Esophagus (tissue), 2 donors: ENCODE data around the gene LSM10. TPM values are rescaled to one million over a fixed set of nuclear protein-coding genes. Genes with fewer than 3 reads are reported as not detected.

Source experiments
- H3K27ac ChIP-seq, 2 donors: one replicate each; pipeline ENCODE4 v1.5.1; 2013; ENCODE audit warnings: low read depth in 2 of 2, mild to moderate bottlenecking in 2 of 2, inconsistent platforms in 1 of 2, low read length in 1 of 2, moderate library complexity in 1 of 2
- H3K27me3 ChIP-seq, 2 donors: one replicate each; pipeline ENCODE4 v1.6.1; 2013; ENCODE audit warnings: low read length in 2 of 2, control low read depth in 1 of 2, mild to moderate bottlenecking in 1 of 2; ENCODE audit not compliant: insufficient read depth in 2 of 2, control insufficient read depth in 1 of 2
- H3K36me3 ChIP-seq, 2 donors: one replicate each; pipeline ENCODE4 v1.6.1; 2013; ENCODE audit warnings: low read length in 1 of 2; ENCODE audit not compliant: control insufficient read depth in 2 of 2, insufficient read depth in 2 of 2
- H3K4me1 ChIP-seq, 2 donors: one replicate each; pipeline ENCODE4 v1.6.1; 2013; ENCODE audit warnings: low read length in 1 of 2; ENCODE audit not compliant: control insufficient read depth in 2 of 2, insufficient read depth in 2 of 2
- H3K4me3 ChIP-seq, 2 donors: one replicate each; pipeline ENCODE4 v1.5.1; 2013; ENCODE audit warnings: low read length in 2 of 2, mild to moderate bottlenecking in 2 of 2, low read depth in 1 of 2, moderate library complexity in 1 of 2
- H3K9me3 ChIP-seq, 2 donors: one replicate each; pipeline ENCODE4 v1.6.1; 2013; ENCODE audit warnings: mild to moderate bottlenecking in 2 of 2, low read depth in 1 of 2, low read length in 1 of 2, moderate library complexity in 1 of 2; ENCODE audit not compliant: control insufficient read depth in 2 of 2, insufficient read depth in 1 of 2
- WGBS, 2 donors: extraction: QIAGEN DNeasy Blood & Tissue Kit; methylation state at CpG; one replicate each; pipeline ENCODE4 v1.1.7; 2013; 5-methylcytosine and 5-hydroxymethylcytosine counted together
- polyA plus RNA-seq, 2 donors: library from polyadenylated mRNA; stranded (reverse); fragments of 200-250 nt; gene quantifications; one replicate each; pipeline ENCODE4 v1.2.3, GENCODE V29; 2013
- donor health status: healthy with polysubstance abuse.
- donor health status: Bipolar disorder and iron deficiency.

The LSM10 gene
- polyA plus RNA-seq, 2 donors, result 16.8 to 30.7 TPM

GRCh38 chr1:36433102-36433501 is 35.4 kb upstream of the LSM10 start:
- 37 to 56% methylated on average over 1 of the region's 1 CpG for WGBS, 2 donors
- Histone ChIP-seq H3K4me1 (no peaks in the 10 kb centered on the region), H3K9me3 (no peaks in the 10 kb centered on the region), H3K4me3 (no peak overlapping the region), H3K27ac (no peak overlapping the region), H3K27me3 (no peaks in the 10 kb centered on the region), H3K36me3 (peaks cover 0 to 3% of the 10 kb centered on the region in 2 donors)

DNA sequence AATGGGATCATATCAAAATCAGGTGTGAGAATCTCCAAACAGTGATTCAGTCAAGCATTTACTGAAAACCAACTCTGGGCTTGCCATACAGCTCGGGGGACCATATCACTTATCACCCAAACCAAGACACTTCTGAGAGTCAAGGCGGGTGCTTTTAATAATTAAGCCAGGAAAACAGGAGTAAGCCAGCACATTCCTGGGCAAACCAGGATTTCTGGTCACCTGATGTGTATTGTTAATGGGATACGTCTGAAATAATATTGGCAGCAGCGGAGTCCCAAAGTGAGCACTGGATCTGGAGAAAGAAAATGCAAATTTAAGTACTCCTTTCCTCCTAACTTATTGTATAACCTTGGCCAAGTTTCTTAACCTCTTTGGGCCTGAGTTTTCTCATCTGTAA is 34.9 kb upstream of the LSM10 start:
- Histone ChIP-seq H3K4me3 (no peak overlapping the region), H3K9me3 (no peaks in the 10 kb centered on the region), H3K4me1 (no peaks in the 10 kb centered on the region), H3K36me3 (peaks cover 0 to 3% of the 10 kb centered on the region in 2 donors), H3K27ac (no peak overlapping the region), H3K27me3 (no peaks in the 10 kb centered on the region)
- whole genome bisulfite sequencing, 2 donors, result 66 to 68% methylated on average over 4 of the region's 4 CpGs

DNA sequence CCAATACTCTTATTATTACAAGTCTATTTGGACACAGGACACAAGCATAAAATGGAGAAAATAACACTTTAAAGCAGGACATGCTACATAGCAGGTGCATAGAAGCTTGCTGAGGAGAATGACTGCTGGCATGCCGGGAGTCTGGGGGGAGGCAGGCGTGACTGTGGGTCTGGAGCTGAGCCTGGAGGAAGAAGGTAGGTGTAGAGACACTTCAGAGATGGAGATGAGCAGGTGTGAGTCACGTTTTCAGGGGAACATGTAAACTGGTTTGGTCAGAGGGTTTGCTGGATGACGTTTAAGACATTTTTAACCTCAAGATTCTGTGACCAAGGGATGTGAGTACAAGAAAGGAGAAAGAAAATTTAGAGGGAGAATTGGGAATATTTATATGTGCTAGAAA is 28.1 kb upstream of the LSM10 start:
- Histone ChIP-seq H3K4me3 (no peak overlapping the region), H3K27ac (no peak overlapping the region)
- WGBS, 2 donors, result 54 to 56% methylated on average over 4 of the region's 4 CpGs

GRCh38 chr1:36421649-36422048 is 23.9 kb upstream of the LSM10 start:
- H3K27ac ChIP-seq, result no peak overlapping the region
- 84 to 85% methylated on average over 7 of the region's 7 CpGs for WGBS, 2 donors
- H3K27me3 ChIP-seq, result no peaks in the 10 kb centered on the region
- peaks cover 0 to 3% of the 10 kb centered on the region in 2 donors for H3K4me1 ChIP-seq
- H3K4me3 ChIP-seq, result no peak overlapping the region
- no peaks in the 10 kb centered on the region for H3K9me3 ChIP-seq
- H3K36me3 ChIP-seq, result no peaks in the 10 kb centered on the region

More for the DNA sequence above, 28.1 kb upstream of the LSM10 start:
- H3K27me3 ChIP-seq, result no peaks in the 10 kb centered on the region
- H3K36me3 ChIP-seq, result no peaks in the 10 kb centered on the region
- peaks cover 0 to 3% of the 10 kb centered on the region in 2 donors for H3K4me1 ChIP-seq
- no peaks in the 10 kb centered on the region for H3K9me3 ChIP-seq

GRCh38 chr1:36420836-36421317 is 23.2 kb upstream of the LSM10 start:
- Histone ChIP-seq H3K36me3 (no peaks in the 10 kb centered on the region), H3K27ac (no peak overlapping the region), H3K9me3 (no peaks in the 10 kb centered on the region), H3K27me3 (no peaks in the 10 kb centered on the region), H3K4me1 (no peaks in the 10 kb centered on the region), H3K4me3 (no peak overlapping the region)
- WGBS, 2 donors, result 14 to 16% methylated on average over 13 of the region's 13 CpGs

GRCh38 chr1:36420409-36420808 is 22.7 kb upstream of the LSM10 start:
- Histone ChIP-seq H3K9me3 (no peaks in the 10 kb centered on the region), H3K36me3 (no peaks in the 10 kb centered on the region), H3K27me3 (no peaks in the 10 kb centered on the region), H3K27ac (no peak overlapping the region), H3K4me1 (no peaks in the 10 kb centered on the region), H3K4me3 (no peak overlapping the region)
- 42 to 48% methylated on average over 5 of the region's 5 CpGs for WGBS, 2 donors

- 81 to 92% methylated on average over 4 of the region's 4 CpGs for WGBS, 2 donors
- Histone ChIP-seq H3K36me3 (no peaks in the 10 kb centered on the region), H3K4me3 (no peak overlapping the region), H3K27me3 (no peaks in the 10 kb centered on the region), H3K4me1 (no peaks in the 10 kb centered on the region), H3K27ac (no peak overlapping the region), H3K9me3 (no peaks in the 10 kb centered on the region)
Measured at GRCh38 chr1:36419569-36419968, 21.9 kb upstream of the LSM10 start.

GRCh38 chr1:36419140-36419539 is 21.4 kb upstream of the LSM10 start:
- Histone ChIP-seq H3K27ac (no peak overlapping the region), H3K4me1 (no peaks in the 10 kb centered on the region), H3K36me3 (no peaks in the 10 kb centered on the region), H3K27me3 (no peaks in the 10 kb centered on the region), H3K9me3 (no peaks in the 10 kb centered on the region), H3K4me3 (no peak overlapping the region)
- WGBS, 2 donors, result 87 to 89% methylated on average over 3 of the region's 3 CpGs

DNA sequence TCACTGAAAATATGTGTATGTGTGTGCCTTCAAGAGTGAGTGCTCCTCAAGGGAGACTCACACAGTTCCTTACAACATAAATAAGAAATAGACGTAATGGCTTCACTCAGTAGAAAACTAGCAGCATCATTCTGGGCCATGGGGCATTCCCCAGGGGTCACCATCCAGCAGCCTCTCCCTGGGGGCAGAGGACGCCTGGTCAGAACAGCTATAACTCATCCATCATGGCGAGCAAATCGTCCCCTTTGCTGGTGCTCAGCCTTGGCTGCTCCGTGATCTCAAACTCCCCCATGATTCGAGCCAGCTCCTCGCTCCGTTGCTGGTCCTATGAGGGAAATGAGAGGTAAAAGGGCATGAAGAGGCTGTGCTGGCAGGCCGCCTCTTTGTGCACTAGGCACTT is 20.2 kb upstream of the LSM10 start:
- H3K4me3 ChIP-seq, result no peak overlapping the region
- H3K27me3 ChIP-seq, result no peaks in the 10 kb centered on the region
- H3K4me1 ChIP-seq, result no peaks in the 10 kb centered on the region
- H3K9me3 ChIP-seq, result no peaks in the 10 kb centered on the region
- no peak overlapping the region for H3K27ac ChIP-seq
- no peaks in the 10 kb centered on the region for H3K36me3 ChIP-seq
- 88 to 91% methylated on average over 9 of the region's 9 CpGs for WGBS, 2 donors

- Histone ChIP-seq H3K4me1 (no peaks in the 10 kb centered on the region), H3K36me3 (no peaks in the 10 kb centered on the region), H3K9me3 (no peaks in the 10 kb centered on the region), H3K4me3 (no peak overlapping the region), H3K27ac (no peak overlapping the region), H3K27me3 (no peaks in the 10 kb centered on the region)
- WGBS, 2 donors, result 83 to 86% methylated on average over 15 of the region's 15 CpGs
Measured at GRCh38 chr1:36415661-36416326, 18.1 kb upstream of the LSM10 start.
